ENCODE data around the gene PEAK1.
"Not testable (repeated sequence)": the region's sequence is repeated elsewhere in the genome, so short reads cannot be mapped to it uniquely, and the experiment has no call there.

Gene PEAK1

GRCh38 chr15:77276943-77277342 is 143.0 kb downstream of the PEAK1 start:
- Histone ChIP-seq H4K5ac (ENCODE audit: low read length) (no peak overlapping the region), H3K4ac (ENCODE audit: low read depth, low read length) (no peak overlapping the region), H3K79me1 (ENCODE audit: low read length) (no peaks in the 10 kb centered on the region), H2BK120ac (ENCODE audit: low read depth, low read length) (no peak overlapping the region), H4K8ac (ENCODE audit: low read depth, low read length) (no peak overlapping the region), H3K4me3 (ENCODE audit: low read length) (no peak overlapping the region), H3K23ac (ENCODE audit: low read length) (no peak overlapping the region), H3K56ac (ENCODE audit: low read length) (no peak overlapping the region), H2BK15ac (replicated peaks; ENCODE audit: low read depth) (no peak overlapping the region), H3K27ac (ENCODE audit: low read depth, low read length) (no peak overlapping the region), H3K9ac (ENCODE audit: low read length) (no peak overlapping the region), H3K18ac (ENCODE audit: low read length) (no peak overlapping the region), H3K27me3 (ENCODE audit: insufficient read depth, low read length, poor library complexity) (no peaks in the 10 kb centered on the region), H2AK5ac (ENCODE audit: low read length) (no peak overlapping the region), H3K79me2 (ENCODE audit: control insufficient read depth, insufficient read depth, low read length) (no peaks in the 10 kb centered on the region), H3K36me3 (ENCODE audit: control insufficient read depth, insufficient read depth, low read length) (no peaks in the 10 kb centered on the region), H3K4me1 (ENCODE audit: control insufficient read depth, low read depth, low read length) (no peaks in the 10 kb centered on the region), H3K4me2 (ENCODE audit: low read length) (no peak overlapping the region), H2BK5ac (ENCODE audit: low read length) (no peak overlapping the region)
- DNase-seq = no peak
- no CpG with 5 or more reads among the region's 1 CpG for WGBS (ENCODE audit: extremely low coverage, insufficient coverage, low lambda C conversion rate)

DNA sequence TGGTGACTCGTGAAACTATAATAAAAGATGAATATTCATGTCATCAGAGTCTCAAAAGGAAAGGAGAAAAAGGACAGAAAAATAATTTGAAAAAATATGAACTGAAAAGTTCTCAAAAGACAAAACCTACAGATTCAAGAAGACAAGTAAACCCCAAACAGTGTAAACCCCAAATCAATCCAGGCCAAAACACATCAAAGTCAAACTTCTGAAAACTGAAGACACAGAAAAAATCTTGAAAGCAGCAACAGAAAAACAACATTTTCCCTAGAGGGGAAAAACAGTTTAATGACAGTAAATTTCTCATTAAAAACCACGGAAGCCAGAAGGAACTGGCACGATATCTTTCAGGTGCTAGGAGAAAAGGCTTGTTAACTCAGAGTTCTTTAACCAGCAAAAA is 143.8 kb downstream of the PEAK1 start:
- Histone ChIP-seq H3K9ac (ENCODE audit: low read length) (no peak overlapping the region), H3K4me1 (ENCODE audit: control insufficient read depth, low read depth, low read length) (no peaks in the 10 kb centered on the region), H3K56ac (ENCODE audit: low read length) (no peak overlapping the region), H2BK5ac (ENCODE audit: low read length) (no peak overlapping the region), H3K4ac (ENCODE audit: low read depth, low read length) (no peak overlapping the region), H2BK120ac (ENCODE audit: low read depth, low read length) (no peak overlapping the region), H3K36me3 (ENCODE audit: control insufficient read depth, insufficient read depth, low read length) (no peaks in the 10 kb centered on the region), H2AK5ac (ENCODE audit: low read length) (no peak overlapping the region), H2BK15ac (replicated peaks; ENCODE audit: low read depth) (no peak overlapping the region), H4K5ac (ENCODE audit: low read length) (no peak overlapping the region), H3K27ac (ENCODE audit: low read depth, low read length) (no peak overlapping the region), H3K79me2 (ENCODE audit: control insufficient read depth, insufficient read depth, low read length) (no peaks in the 10 kb centered on the region), H3K79me1 (ENCODE audit: low read length) (no peaks in the 10 kb centered on the region), H3K18ac (ENCODE audit: low read length) (no peak overlapping the region), H3K23ac (ENCODE audit: low read length) (no peak overlapping the region), H3K4me3 (ENCODE audit: low read length) (no peak overlapping the region), H3K27me3 (ENCODE audit: insufficient read depth, low read length, poor library complexity) (no peaks in the 10 kb centered on the region), H3K4me2 (ENCODE audit: low read length) (no peak overlapping the region), H4K8ac (ENCODE audit: low read depth, low read length) (no peak overlapping the region)
- WGBS (ENCODE audit: extremely low coverage, insufficient coverage, low lambda C conversion rate) = no CpG with 5 or more reads among the region's 3 CpGs
- no peak for DNase-seq

GRCh38 chr15:77273136-77273535 is 146.8 kb downstream of the PEAK1 start:
- not testable (repeated sequence) for H3K23ac ChIP-seq (ENCODE audit: low read length); H2BK15ac ChIP-seq (replicated peaks; ENCODE audit: low read depth); H4K8ac ChIP-seq (ENCODE audit: low read depth, low read length); H3K79me2 ChIP-seq (ENCODE audit: control insufficient read depth, insufficient read depth, low read length); H3K79me1 ChIP-seq (ENCODE audit: low read length); H3K4me3 ChIP-seq (ENCODE audit: low read length); H3K9ac ChIP-seq (ENCODE audit: low read length); H2AK5ac ChIP-seq (ENCODE audit: low read length); DNase-seq; H3K27ac ChIP-seq (ENCODE audit: low read depth, low read length); H3K18ac ChIP-seq (ENCODE audit: low read length); H4K5ac ChIP-seq (ENCODE audit: low read length); H3K56ac ChIP-seq (ENCODE audit: low read length); H2BK5ac ChIP-seq (ENCODE audit: low read length); H3K4ac ChIP-seq (ENCODE audit: low read depth, low read length); H2BK120ac ChIP-seq (ENCODE audit: low read depth, low read length); H3K4me2 ChIP-seq (ENCODE audit: low read length); H3K4me1 ChIP-seq (ENCODE audit: control insufficient read depth, low read depth, low read length); H3K36me3 ChIP-seq (ENCODE audit: control insufficient read depth, insufficient read depth, low read length); H3K27me3 ChIP-seq (ENCODE audit: insufficient read depth, low read length, poor library complexity)

DNA sequence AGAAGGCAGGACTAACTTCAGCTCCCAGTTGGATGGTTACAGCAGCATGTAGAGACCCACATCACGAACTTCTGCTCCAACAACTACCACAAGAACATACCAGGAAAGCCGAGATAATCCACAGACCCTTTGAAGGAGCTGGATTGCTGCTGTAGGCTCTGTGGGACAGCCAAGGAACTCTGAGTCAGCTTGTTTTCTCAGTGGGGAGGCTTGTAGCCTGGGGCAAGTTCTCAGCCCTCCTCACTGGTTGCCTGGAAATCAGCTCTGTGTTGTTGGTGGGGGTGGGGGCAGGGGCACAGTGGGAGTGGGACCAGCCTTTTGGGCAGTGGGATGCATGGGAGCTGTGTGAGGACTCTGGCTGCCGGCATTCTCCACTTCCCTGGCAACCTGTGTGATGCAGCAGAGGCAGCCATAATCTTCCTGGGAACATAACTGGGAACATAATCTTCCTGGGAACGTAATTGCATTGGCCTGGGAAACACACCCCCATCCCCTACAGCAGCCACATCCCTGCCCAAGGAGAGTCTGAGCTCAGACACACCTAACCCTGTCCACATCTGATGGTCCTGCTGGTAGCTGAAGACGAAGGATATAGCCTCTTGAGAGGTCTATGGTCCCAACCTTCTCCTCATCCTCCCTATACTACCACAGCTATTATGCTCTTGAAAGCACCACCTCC is 153.1 kb downstream of the PEAK1 start:
- no peak overlapping the region for H3K9ac ChIP-seq (ENCODE audit: low read length)
- H2BK120ac ChIP-seq (ENCODE audit: low read depth, low read length) = no peak overlapping the region
- no peak overlapping the region for H3K4me3 ChIP-seq (ENCODE audit: low read length)
- no peak overlapping the region for H2AK5ac ChIP-seq (ENCODE audit: low read length)
- H2BK5ac ChIP-seq (ENCODE audit: low read length) = no peak overlapping the region
- no peak overlapping the region for H4K8ac ChIP-seq (ENCODE audit: low read depth, low read length)
- H3K27ac ChIP-seq (ENCODE audit: low read depth, low read length) = no peak overlapping the region
- H3K4me1 ChIP-seq (ENCODE audit: control insufficient read depth, low read depth, low read length) = no peaks in the 10 kb centered on the region
- no CpG with 5 or more reads among the region's 5 CpGs for WGBS (ENCODE audit: extremely low coverage, insufficient coverage, low lambda C conversion rate)
- H3K4ac ChIP-seq (ENCODE audit: low read depth, low read length) = no peak overlapping the region
- H3K56ac ChIP-seq (ENCODE audit: low read length) = no peak overlapping the region
- no peaks in the 10 kb centered on the region for H3K36me3 ChIP-seq (ENCODE audit: control insufficient read depth, insufficient read depth, low read length)
- H3K79me1 ChIP-seq (ENCODE audit: low read length) = no peaks in the 10 kb centered on the region
- DNase-seq = peak; percentile 92
- no peak overlapping the region for H3K18ac ChIP-seq (ENCODE audit: low read length)
- no peaks in the 10 kb centered on the region for H3K27me3 ChIP-seq (ENCODE audit: insufficient read depth, low read length, poor library complexity)
- no peak overlapping the region for H3K4me2 ChIP-seq (ENCODE audit: low read length)
- no peak overlapping the region for H3K23ac ChIP-seq (ENCODE audit: low read length)
- no peak overlapping the region for H4K5ac ChIP-seq (ENCODE audit: low read length)
- no peak overlapping the region for H2BK15ac ChIP-seq (replicated peaks; ENCODE audit: low read depth)
- H3K79me2 ChIP-seq (ENCODE audit: control insufficient read depth, insufficient read depth, low read length) = no peaks in the 10 kb centered on the region

DNA sequence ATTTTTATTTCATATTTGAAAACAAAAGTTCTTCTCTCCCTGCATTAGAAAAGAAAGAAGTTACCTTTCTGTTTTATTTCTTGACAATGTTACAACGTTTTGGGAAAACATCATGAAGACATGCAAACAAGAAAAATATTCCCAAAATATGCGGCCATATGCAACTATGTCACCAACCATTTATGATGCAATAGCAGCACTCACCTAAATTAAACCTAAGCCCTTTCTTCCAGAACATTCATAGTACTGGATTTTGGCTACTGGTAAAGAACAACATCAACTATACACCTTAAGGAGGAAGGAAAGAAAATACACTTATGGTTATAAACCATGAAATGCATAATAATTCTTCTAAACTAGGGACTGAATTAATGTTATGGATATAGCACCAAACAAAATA is 164.5 kb downstream of the PEAK1 start:
- H3K36me3 ChIP-seq (ENCODE audit: control insufficient read depth, insufficient read depth, low read length) = no peaks in the 10 kb centered on the region
- H3K79me2 ChIP-seq (ENCODE audit: control insufficient read depth, insufficient read depth, low read length) = no peaks in the 10 kb centered on the region
- H3K27me3 ChIP-seq (ENCODE audit: insufficient read depth, low read length, poor library complexity) = no peaks in the 10 kb centered on the region
- H4K5ac ChIP-seq (ENCODE audit: low read length) = no peak overlapping the region
- WGBS (ENCODE audit: extremely low coverage, insufficient coverage, low lambda C conversion rate) = no CpG with 5 or more reads among the region's 2 CpGs
- no peak overlapping the region for H3K4me2 ChIP-seq (ENCODE audit: low read length)
- no peak overlapping the region for H3K23ac ChIP-seq (ENCODE audit: low read length)
- H2BK15ac ChIP-seq (replicated peaks; ENCODE audit: low read depth) = no peak overlapping the region
- no peak overlapping the region for H4K8ac ChIP-seq (ENCODE audit: low read depth, low read length)
- no peak for DNase-seq
- no peak overlapping the region for H3K27ac ChIP-seq (ENCODE audit: low read depth, low read length)
- no peak overlapping the region for H3K4ac ChIP-seq (ENCODE audit: low read depth, low read length)
- no peaks in the 10 kb centered on the region for H3K79me1 ChIP-seq (ENCODE audit: low read length)
- no peak overlapping the region for H3K18ac ChIP-seq (ENCODE audit: low read length)
- no peak overlapping the region for H3K56ac ChIP-seq (ENCODE audit: low read length)
- no peak overlapping the region for H3K4me3 ChIP-seq (ENCODE audit: low read length)
- no peak overlapping the region for H3K9ac ChIP-seq (ENCODE audit: low read length)
- H2AK5ac ChIP-seq (ENCODE audit: low read length) = no peak overlapping the region
- no peak overlapping the region for H2BK120ac ChIP-seq (ENCODE audit: low read depth, low read length)
- H3K4me1 ChIP-seq (ENCODE audit: control insufficient read depth, low read depth, low read length) = no peaks in the 10 kb centered on the region
- H2BK5ac ChIP-seq (ENCODE audit: low read length) = no peak overlapping the region

DNA sequence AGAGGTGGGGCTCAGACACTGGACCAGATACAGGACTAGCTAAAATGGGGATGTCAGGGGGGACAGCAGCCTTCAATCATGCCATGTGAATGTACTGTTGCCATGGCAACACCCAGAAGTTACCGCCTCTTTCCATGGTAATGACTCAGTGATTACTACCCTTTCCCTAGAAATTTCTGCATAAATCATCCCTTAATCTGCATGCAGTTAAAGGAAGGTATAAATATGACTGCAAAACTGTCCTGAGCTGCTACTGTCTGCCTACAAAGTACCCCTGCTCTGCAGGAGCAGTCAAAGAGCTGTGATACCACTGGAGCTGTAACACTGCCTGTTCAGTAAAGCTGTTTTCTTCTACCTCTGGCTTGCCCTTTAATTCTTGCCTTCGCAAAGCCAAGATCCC is 168.2 kb downstream of the PEAK1 start:
- Histone ChIP-seq H3K79me1 (ENCODE audit: low read length) (no peaks in the 10 kb centered on the region), H3K27me3 (ENCODE audit: insufficient read depth, low read length, poor library complexity) (no peaks in the 10 kb centered on the region), H3K27ac (ENCODE audit: low read depth, low read length) (no peak overlapping the region), H2BK120ac (ENCODE audit: low read depth, low read length) (no peak overlapping the region), H3K4me3 (ENCODE audit: low read length) (no peak overlapping the region), H2BK15ac (replicated peaks; ENCODE audit: low read depth) (no peak overlapping the region), H3K4ac (ENCODE audit: low read depth, low read length) (no peak overlapping the region), H4K8ac (ENCODE audit: low read depth, low read length) (no peak overlapping the region), H3K79me2 (ENCODE audit: control insufficient read depth, insufficient read depth, low read length) (no peaks in the 10 kb centered on the region), H2AK5ac (ENCODE audit: low read length) (no peak overlapping the region), H3K18ac (ENCODE audit: low read length) (no peak overlapping the region), H3K4me1 (ENCODE audit: control insufficient read depth, low read depth, low read length) (no peaks in the 10 kb centered on the region), H3K23ac (ENCODE audit: low read length) (no peak overlapping the region), H3K9ac (ENCODE audit: low read length) (no peak overlapping the region), H3K36me3 (ENCODE audit: control insufficient read depth, insufficient read depth, low read length) (no peaks in the 10 kb centered on the region), H3K56ac (ENCODE audit: low read length) (no peak overlapping the region), H2BK5ac (ENCODE audit: low read length) (no peak overlapping the region), H4K5ac (ENCODE audit: low read length) (no peak overlapping the region), H3K4me2 (ENCODE audit: low read length) (no peak overlapping the region)
- WGBS (ENCODE audit: extremely low coverage, insufficient coverage, low lambda C conversion rate) = no CpG with 5 or more reads among the region's 2 CpGs
- DNase-seq = peak; percentile 83

All from mesendoderm (in vitro differentiated cells).